Transverse colon (tissue), 4 donors: ENCODE measurements around the gene SLC37A1.

Source experiments
- EP300 ChIP-seq: sonication (generic); formaldehyde crosslinking; IDR thresholded peaks from one replicate; pipeline ENCODE4 v1.6.1; 2017; ENCODE audit warnings: antibody characterized with exemption, low read depth
- POLR2AphosphoS5 ChIP-seq, 3 donors: sonication (generic); formaldehyde crosslinking; IDR thresholded peaks; one replicate each; pipeline ENCODE4 v1.6.1; 2016; ENCODE audit warnings: antibody characterized with exemption in 3 of 3
- TF ChIP-seq, protein P1 (sequence below), 5 experiments: fragments of 200-600 bp in 3 of 5; fragments of 450-650 bp in 2 of 5; sonication (generic) in 3 of 5; IDR thresholded peaks; 1 replicate in 2 of 5; 2 replicates in 3 of 5; pipeline ENCODE4 v1.5.1; 2016 to 2017; ENCODE audit warnings: antibody characterized with exemption in 5 of 5, inconsistent platforms in 3 of 5, mild to moderate bottlenecking in 2 of 5, moderate library complexity in 1 of 5

DNA sequence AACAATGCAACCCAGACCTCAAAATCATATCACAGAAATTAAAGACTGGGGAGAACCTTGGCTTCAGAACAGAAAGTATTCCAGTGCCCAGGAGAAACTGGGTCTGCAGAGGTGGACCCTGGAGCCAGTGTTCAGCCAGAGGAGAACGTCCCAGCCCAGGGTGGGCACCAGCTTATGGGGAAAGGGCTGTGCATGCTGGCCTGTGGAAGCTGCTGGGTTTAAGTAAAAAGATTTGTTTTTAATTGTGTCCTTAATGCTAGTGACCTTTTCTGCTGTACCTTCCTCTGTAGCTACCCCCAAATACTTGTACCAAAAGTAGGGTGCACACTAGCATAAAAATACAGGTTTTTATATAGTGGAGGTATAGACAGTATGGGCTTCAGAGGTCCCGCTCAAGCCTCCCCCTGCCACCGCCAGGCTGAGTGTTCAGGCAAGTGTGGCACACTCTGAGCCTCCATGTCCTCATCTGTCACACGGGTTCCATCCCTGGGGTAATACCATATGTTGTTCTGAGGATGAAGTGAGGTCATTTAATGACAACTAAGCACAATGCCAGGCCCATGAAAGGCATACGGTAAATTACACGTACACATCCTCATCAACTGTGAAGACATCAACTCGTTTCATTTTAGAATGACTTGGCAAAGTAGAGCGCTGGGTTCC, 47.0 kb downstream of the SLC37A1 start:
- TF ChIP-seq, protein P1, sequence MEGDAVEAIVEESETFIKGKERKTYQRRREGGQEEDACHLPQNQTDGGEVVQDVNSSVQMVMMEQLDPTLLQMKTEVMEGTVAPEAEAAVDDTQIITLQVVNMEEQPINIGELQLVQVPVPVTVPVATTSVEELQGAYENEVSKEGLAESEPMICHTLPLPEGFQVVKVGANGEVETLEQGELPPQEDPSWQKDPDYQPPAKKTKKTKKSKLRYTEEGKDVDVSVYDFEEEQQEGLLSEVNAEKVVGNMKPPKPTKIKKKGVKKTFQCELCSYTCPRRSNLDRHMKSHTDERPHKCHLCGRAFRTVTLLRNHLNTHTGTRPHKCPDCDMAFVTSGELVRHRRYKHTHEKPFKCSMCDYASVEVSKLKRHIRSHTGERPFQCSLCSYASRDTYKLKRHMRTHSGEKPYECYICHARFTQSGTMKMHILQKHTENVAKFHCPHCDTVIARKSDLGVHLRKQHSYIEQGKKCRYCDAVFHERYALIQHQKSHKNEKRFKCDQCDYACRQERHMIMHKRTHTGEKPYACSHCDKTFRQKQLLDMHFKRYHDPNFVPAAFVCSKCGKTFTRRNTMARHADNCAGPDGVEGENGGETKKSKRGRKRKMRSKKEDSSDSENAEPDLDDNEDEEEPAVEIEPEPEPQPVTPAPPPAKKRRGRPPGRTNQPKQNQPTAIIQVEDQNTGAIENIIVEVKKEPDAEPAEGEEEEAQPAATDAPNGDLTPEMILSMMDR (IDR thresholded peaks at IDR 0.05), result no peak
- TF ChIP-seq POLR2AphosphoS5 (IDR thresholded peaks at IDR 0.05), result no peak
- no peak for TF ChIP-seq EP300
